Measurements from ENCODE around the gene GPR132.
"Not testable (repeated sequence)": the region's sequence is repeated elsewhere in the genome, so short reads cannot be mapped to it uniquely, and the experiment has no call there.

Gene GPR132

GRCh38 chr14:105068818-105069217, 3.6 kb upstream of the GPR132 start:
- TF ChIP-seq ZFX (IDR thresholded peaks at IDR 0.05) = no peak
- TF ChIP-seq, protein P1, sequence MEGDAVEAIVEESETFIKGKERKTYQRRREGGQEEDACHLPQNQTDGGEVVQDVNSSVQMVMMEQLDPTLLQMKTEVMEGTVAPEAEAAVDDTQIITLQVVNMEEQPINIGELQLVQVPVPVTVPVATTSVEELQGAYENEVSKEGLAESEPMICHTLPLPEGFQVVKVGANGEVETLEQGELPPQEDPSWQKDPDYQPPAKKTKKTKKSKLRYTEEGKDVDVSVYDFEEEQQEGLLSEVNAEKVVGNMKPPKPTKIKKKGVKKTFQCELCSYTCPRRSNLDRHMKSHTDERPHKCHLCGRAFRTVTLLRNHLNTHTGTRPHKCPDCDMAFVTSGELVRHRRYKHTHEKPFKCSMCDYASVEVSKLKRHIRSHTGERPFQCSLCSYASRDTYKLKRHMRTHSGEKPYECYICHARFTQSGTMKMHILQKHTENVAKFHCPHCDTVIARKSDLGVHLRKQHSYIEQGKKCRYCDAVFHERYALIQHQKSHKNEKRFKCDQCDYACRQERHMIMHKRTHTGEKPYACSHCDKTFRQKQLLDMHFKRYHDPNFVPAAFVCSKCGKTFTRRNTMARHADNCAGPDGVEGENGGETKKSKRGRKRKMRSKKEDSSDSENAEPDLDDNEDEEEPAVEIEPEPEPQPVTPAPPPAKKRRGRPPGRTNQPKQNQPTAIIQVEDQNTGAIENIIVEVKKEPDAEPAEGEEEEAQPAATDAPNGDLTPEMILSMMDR (conservative IDR thresholded peaks at IDR 0.05) = no peak
- no peak overlapping the region for H3K27ac ChIP-seq

DNA sequence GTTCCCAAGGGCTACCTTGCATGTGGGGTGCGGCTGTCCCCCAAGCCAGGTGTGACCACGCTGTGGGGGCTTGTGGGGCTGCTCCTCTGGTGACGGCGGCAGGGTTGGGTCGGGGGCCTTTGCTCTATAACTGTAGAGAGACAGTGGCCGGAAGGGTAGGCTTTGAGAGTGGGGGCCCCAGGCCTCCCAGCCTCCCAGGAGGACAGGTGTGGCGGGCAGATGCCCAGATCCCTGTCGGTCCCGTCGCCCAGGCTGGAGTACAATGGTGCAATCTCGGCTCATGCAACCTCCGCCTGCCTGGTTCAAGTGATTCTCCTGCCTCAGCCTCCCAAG, 2.7 kb upstream of the GPR132 start:
- no peak overlapping the region for H3K27ac ChIP-seq
- TF ChIP-seq ZFX (IDR thresholded peaks at IDR 0.05) = no peak
- TF ChIP-seq, protein P1 (conservative IDR thresholded peaks at IDR 0.05) = no peak

DNA sequence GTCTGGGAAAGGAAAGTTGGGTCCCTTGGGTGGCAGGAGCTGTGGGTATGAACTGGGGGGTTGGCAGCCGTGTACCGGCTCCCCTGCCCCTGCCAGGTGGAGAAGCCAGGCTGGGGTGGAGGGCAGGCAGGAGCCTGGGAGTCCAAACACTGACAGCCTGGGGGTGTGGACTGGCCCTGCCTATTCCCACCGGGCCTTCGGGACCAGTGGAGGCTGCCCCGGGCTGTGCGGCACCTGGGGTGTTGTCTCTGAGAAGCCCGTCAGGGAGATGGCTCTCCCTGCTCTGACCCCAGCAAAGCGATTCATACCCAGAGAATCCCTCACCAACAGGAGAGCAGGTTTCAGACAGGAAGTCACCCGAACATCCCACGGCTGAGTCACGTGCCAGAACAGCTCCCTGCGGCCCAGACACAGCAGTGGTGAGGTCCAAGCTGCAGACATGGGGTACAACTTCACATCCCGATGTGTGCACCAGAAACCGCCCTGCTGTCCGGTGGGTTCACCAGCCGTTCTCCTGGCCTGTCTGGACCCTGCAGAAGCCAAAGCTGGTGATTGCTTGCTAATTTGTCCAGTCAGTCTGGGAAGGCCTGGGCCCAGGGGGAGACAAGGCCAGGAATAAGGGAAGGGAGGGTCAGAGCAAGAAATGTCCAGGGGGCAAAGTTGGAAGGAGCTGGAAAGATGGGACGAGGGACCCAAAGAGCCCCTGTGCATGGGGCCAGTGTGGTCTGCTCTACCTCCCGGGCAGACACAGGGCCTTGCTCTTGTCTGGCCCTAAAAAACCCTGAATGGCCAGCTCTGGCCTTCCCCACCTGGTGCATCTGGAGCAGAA, 2.1 kb upstream of the GPR132 start:
- H3K27ac ChIP-seq = no peak overlapping the region
- TF ChIP-seq, protein P1 (conservative IDR thresholded peaks at IDR 0.05) = no peak
- no peak for TF ChIP-seq ZFX (IDR thresholded peaks at IDR 0.05)

DNA sequence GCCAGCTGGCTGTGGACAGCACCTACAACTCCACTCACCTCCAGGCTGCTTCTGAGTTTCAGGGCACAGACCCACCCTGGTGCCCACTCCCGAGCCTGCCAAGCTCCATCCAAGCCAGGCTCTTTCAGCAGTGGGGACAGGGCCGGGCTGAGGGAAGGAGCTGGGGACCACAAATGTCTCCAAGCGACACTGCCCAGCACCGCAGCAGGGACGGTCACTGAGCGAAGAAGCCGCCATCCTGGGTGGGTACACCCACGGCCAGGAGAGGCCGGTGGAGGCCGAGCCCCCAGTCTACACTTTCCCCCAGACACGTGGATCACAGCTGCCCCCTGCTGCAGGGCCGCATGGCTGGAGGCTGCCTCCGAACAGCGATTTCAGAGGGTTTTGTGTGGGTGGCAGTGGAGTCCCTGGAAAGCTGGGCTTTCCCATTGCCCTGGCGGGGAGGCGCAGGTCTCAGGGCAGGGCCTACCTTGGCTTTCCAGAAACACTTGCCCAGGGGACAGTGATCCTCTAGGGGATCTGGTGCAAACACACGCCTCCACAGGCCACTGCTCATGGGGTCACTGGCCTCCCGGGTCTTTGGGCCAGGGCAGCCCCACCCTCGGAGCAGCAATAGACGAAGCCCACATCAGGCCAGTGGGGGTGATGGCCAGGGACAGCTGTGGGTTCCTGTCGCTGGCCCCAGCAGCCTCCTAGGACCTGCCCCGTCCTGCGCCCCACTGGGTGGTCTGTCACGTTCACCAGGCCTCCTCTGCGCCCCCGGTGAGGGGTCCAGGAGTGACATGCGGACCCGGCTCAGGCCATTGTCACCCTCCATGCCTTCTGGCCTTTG, 1.2 kb upstream of the GPR132 start:
- TF ChIP-seq, protein P1 (conservative IDR thresholded peaks at IDR 0.05) = no peak
- TF ChIP-seq ZFX (IDR thresholded peaks at IDR 0.05) = no peak
- H3K27ac ChIP-seq = no peak overlapping the region

- H3K27ac ChIP-seq = no peak overlapping the region
- TF ChIP-seq, protein P1 (conservative IDR thresholded peaks at IDR 0.05) = no peak
- no peak for TF ChIP-seq ZFX (IDR thresholded peaks at IDR 0.05)
These were observed 498 bp downstream of the GPR132 start for GRCh38 chr14:105064721-105065143.

DNA sequence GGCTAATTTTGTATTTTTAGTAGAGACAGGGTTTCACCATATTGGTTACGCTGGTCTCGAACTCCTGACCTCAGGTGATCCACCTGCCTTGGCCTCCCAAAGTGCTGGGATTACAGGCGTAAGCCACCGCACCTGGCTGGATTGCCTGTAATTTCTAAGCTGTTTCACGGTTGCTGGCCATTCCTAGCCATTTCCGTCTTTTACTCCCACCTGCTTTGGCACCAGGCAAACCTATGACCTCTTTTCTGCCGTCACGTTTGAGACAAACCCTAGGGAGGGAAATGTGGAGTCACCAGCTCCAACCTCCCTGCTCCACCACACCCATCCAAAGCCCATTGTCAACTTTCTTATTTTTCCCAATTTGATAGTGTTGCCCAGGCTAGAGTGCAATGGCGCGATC, 1.2 kb downstream of the GPR132 start:
- TF ChIP-seq ZFX (IDR thresholded peaks at IDR 0.05) = no peak
- TF ChIP-seq, protein P1 (conservative IDR thresholded peaks at IDR 0.05) = no peak
- H3K27ac ChIP-seq = no peak overlapping the region

- not testable (repeated sequence) for H3K27ac ChIP-seq
These were observed 1.7 kb downstream of the GPR132 start for GRCh38 chr14:105063506-105063905.
